Mucosa of stomach (tissue), 1 donor: Measurements from ENCODE around the gene SPDYE6.

ENCODE experiments used
- H3K27me3 ChIP-seq: one replicate; pipeline ENCODE4 v1.7.0; 2013; ENCODE audit warnings: mild to moderate bottlenecking, low read length; ENCODE audit not compliant: control insufficient read depth, insufficient read depth
- H3K36me3 ChIP-seq: one replicate; pipeline ENCODE4 v1.7.0; 2013; ENCODE audit warnings: low read length; ENCODE audit not compliant: control insufficient read depth, insufficient read depth
- H3K4me1 ChIP-seq: one replicate; pipeline ENCODE4 v1.7.0; 2013; ENCODE audit warnings: mild to moderate bottlenecking, low read length; ENCODE audit not compliant: control insufficient read depth, insufficient read depth
- H3K4me3 ChIP-seq: one replicate; pipeline ENCODE4 v1.7.0; 2013; ENCODE audit warnings: low read length
- H3K9ac ChIP-seq: one replicate; pipeline ENCODE4 v1.7.0; 2013; ENCODE audit warnings: mild to moderate bottlenecking, low read length, moderate library complexity
- H3K9me3 ChIP-seq: one replicate; pipeline ENCODE4 v1.7.0; 2013; ENCODE audit warnings: mild to moderate bottlenecking, low read length, moderate library complexity; ENCODE audit not compliant: control insufficient read depth
- donor health status: Pancreatic carcinoma.

The SPDYE6 gene

DNA sequence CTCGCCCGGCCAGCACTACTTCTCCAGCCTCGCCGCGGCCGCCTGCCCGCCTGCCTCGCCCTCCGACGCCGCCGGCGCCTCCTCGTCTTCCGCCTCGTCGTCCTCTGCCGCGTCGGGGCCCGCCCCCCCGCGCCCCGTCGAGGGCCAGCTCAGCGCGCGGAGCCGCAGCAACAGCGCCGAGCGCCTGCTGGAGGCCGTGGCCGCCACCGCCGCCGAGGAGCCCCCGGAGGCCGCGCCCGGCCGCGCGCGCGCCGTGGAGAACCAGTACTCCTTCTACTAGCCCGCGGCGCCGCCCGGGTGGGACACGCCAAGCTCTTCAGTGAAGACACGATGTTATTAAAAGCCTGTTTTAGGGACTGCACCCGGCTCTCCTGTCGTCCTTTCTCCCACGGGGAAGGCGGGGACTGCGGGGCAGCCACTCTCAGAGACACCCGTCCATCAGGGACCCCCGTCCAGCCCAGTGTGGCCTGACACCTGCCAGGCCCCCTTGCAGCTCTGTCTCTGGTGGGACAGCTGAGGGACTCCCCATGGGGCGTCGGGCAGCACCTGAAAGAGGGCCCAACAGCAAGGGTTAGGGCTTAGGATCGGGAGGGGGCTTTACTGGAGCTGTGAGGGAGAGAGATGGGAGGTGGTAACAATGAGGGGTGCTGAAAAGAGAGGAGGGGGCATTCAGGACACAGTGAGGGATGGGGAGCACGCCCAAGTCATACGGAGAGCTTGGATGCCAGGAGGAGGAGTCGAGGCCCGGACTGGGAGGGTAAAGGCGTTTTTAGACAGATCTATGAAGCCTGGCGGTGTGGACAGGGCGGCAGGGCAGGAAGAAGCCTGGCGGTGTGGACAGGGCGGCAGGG is 34.7 kb downstream of the SPDYE6 start:
- Histone ChIP-seq H3K4me1 (no peaks in the 10 kb centered on the region), H3K9me3 (no peaks in the 10 kb centered on the region), H3K4me3 (no peak overlapping the region), H3K9ac (no peak overlapping the region), H3K27me3 (peaks cover 7% of the 10 kb centered on the region), H3K36me3 (no peaks in the 10 kb centered on the region)

DNA sequence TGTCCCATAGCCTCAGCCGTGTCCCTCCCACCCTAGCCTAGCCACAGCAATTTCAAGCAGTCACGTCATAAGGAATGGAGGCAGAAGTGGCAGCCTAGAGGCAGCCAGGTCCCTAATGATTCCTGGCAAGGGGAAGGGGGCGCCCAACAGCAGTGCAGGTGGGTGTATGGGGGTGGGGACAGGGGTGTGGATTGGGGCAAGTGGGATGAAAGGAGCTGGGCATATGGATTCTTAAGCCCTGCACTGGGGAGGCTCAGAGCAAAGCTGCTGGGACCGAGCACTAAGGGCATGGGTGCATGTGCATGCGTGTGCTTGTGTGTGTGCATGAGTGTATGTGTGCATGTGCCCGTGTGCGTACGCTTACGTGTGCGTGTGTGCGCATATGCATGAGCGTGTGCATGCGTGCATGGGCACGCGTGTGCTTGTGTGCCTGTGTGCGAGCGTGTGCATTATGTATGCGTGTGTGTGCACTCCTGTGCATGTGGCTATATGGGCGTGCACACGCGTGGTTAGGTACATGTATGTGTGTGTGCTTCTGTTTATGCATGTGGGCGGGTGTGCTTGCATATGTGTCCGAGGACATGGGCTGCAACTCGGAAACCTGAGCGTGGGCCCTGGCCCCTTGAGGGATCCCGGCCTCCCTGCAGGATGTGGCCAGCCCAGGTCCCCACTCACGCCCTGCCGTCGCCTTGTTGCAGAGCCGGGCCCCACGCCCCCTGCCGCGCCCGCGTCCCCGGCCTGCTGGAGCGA is 35.5 kb downstream of the SPDYE6 start:
- H3K9ac ChIP-seq = no peak overlapping the region
- H3K4me1 ChIP-seq = no peaks in the 10 kb centered on the region
- no peak overlapping the region for H3K4me3 ChIP-seq
- no peaks in the 10 kb centered on the region for H3K9me3 ChIP-seq
- H3K36me3 ChIP-seq = no peaks in the 10 kb centered on the region
- H3K27me3 ChIP-seq = peaks cover 5% of the 10 kb centered on the region

DNA sequence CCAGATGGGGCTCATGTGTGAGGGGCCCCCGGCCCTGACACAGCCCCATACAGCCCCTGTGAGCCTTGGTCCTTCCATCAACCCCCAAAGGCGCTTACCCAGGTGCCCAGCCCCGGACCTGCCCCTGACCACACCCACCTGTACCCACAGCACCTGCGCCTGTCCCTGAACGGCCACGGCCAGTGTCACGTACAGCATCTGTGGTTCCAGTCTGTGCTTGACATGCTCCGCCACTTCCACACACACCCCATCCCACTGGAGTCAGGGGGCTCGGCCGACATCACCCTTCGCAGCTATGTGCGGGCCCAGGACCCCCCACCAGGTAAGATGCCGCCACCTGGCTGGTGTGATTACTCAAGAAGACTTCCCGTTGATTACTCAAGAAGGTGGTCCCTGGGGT is 36.1 kb downstream of the SPDYE6 start:
- Histone ChIP-seq H3K4me3 (no peak overlapping the region), H3K36me3 (no peaks in the 10 kb centered on the region), H3K9me3 (no peaks in the 10 kb centered on the region), H3K27me3 (peaks cover 5% of the 10 kb centered on the region), H3K4me1 (no peaks in the 10 kb centered on the region), H3K9ac (no peak overlapping the region)

DNA sequence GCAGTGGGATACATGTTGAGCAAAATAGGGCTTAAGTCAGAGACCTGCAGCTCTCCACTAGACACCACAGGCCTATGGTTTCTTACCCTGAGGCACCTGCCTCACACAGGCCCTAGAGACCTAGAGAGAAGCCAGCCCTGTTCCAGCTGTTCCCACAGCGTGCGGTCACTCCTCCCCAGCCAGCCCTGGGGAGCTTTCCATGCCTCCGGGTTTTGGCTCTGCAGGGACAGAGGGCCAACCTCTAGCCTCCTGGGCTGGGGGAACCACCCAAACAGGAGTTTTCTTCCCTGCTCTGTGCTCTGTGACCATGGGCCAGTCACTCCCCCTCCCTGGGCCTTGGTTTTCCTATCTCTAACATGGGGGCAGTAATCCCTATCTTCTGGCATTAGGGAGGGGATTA is 36.6 kb downstream of the SPDYE6 start:
- Histone ChIP-seq H3K36me3 (no peaks in the 10 kb centered on the region), H3K9me3 (no peaks in the 10 kb centered on the region), H3K4me1 (no peaks in the 10 kb centered on the region), H3K4me3 (no peak overlapping the region), H3K27me3 (peaks cover 5% of the 10 kb centered on the region), H3K9ac (no peak overlapping the region)

DNA sequence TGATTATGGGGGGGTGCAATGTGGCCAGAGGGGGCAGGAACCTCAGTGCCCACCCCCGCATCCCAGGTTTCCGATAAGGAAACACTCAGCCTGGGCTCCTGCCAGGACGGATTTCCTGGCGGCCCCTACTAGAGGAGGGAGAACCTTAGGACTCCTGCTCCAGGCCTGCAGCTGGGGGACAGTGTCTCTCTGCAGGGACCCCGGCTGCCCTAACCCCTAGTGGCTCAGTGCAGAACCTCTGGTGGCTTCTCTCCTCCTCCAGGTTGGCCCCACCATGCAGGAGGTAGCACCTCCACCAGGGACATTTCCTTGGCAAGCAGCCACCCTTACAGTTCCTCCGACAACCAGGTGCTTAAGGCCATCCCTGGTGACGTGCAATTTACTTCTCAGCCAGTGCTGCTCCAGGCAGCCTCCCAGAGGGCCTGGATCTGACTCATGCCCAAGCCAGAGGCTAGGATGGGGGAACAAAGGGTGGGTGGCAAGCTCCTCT is 37.7 kb downstream of the SPDYE6 start:
- Histone ChIP-seq H3K36me3 (no peaks in the 10 kb centered on the region), H3K4me3 (no peak overlapping the region), H3K4me1 (no peaks in the 10 kb centered on the region), H3K27me3 (peaks cover 5% of the 10 kb centered on the region), H3K9ac (no peak overlapping the region), H3K9me3 (no peaks in the 10 kb centered on the region)

DNA sequence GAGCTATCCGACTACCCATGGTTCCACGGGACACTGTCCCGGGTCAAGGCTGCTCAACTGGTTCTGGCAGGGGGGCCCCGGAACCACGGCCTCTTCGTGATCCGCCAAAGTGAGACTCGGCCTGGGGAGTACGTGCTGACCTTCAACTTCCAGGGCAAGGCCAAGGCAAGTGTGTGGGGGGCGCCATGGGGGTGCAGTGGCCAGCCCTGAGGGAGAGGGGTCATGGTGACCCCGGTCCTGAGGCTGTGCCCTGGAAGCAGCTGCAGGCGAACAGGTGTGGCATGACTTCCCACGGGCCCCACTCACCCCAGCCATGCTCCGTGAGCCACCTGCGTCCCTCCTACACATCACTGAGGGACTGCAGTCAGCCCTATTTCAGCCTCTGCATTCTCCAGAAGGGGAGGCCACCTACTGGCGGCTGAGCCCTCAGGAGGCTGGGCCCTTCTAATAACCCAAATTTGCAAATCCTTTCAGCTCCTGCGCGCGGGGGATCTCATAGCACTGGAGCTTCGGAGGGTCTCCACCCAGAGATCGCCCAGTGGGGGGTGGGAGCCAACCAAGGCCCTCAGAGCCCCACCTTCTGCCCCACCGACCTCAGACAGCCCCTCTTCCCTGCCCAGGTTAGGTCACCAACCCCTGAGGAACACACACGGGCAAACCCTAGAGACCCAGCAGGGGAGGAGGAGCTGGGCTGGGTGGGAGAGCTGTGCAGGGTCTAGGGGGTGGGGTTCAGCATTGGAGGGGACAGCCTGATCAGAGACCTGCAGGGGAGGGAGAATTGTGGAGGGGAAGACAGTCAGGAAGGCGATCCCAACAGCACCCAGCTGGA is 38.8 kb downstream of the SPDYE6 start:
- H3K27me3 ChIP-seq = peaks cover 5% of the 10 kb centered on the region
- H3K9ac ChIP-seq = no peak overlapping the region
- H3K4me1 ChIP-seq = no peaks in the 10 kb centered on the region
- H3K4me3 ChIP-seq = no peak overlapping the region
- no peaks in the 10 kb centered on the region for H3K9me3 ChIP-seq
- H3K36me3 ChIP-seq = no peaks in the 10 kb centered on the region

DNA sequence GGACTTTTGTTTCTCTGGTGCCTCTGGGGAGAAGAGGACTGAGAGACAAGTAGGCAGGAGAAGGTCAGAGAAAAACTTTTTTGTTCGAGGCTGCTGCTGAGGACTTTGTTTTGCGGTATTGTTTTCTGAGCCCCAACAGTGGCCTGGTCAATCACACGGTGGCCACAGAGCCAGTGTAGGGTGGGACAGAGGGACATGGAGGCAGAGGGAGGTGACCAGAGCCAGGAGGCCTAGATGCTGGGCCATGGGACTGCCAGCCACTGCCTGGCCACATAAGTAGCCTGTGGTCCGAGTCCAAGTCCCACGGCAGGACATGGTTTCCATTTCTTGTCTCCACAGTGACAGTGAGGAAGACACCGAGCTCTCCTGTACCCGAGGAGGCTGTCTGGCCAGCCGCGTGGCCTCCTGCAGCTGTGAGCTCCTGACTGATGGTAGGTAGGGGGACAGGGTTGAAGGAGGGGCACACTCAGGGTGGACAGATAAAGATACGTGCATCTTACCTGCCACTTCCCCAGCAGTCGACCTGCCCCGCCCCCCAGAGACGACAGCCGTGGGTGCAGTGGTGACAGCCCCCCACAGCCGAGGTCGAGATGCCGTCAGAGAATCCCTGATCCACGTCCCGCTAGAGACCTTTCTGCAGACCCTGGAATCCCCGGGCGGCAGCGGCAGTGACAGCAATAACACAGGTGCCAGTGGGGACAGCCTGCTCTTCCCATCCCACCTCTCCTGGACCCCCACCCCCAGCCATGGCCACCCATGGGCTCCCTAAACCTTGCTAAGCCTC is 42.1 kb downstream of the SPDYE6 start:
- Histone ChIP-seq H3K9me3 (no peaks in the 10 kb centered on the region), H3K9ac (no peak overlapping the region), H3K27me3 (no peaks in the 10 kb centered on the region), H3K4me3 (no peak overlapping the region), H3K4me1 (no peaks in the 10 kb centered on the region), H3K36me3 (no peaks in the 10 kb centered on the region)

DNA sequence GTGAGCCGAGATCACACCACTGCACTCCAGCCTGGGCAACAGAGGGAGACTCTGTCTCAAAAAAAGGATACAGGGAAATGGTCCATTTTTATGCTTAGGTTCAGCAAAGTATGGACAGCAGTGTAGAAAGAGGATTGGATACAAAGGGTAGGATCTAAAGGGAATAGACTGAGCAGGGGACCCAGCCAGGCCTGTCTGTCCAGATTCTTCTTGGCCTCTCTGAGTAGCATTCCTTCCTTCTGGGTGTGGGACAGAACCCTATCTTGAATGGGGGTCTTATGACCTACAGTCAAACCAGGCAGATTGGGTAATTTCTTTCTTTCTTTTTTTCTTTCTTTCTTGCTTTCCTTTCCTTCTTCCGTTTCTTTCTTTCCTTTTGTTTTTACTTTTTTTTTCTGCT is 43.9 kb downstream of the SPDYE6 start:
- Histone ChIP-seq H3K4me1 (peaks cover 2% of the 10 kb centered on the region), H3K27me3 (no peaks in the 10 kb centered on the region)

DNA sequence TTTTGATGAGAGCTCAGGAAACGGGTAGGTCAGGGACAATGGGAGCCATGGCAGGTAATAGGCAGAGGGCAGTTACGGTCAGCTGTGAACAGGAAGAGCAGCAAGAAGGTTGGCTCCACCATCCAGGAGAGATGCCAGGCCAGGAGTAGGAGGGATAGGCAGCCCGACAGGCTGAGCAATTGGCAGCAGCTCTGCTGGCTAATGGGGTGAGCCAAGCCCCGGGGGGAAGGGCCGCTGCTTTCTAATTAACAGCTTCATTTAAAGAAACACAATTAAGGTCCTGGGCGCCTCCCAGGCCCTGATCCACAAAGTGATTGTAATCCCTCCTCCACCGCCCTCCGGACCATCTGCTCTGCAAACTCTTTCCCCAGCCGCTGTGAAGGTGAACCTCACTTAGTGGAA is 45.8 kb downstream of the SPDYE6 start:
- H3K9me3 ChIP-seq = no peaks in the 10 kb centered on the region
- no peak overlapping the region for H3K9ac ChIP-seq
- no peaks in the 10 kb centered on the region for H3K27me3 ChIP-seq
- no peak overlapping the region for H3K4me3 ChIP-seq
- no peaks in the 10 kb centered on the region for H3K36me3 ChIP-seq
- H3K4me1 ChIP-seq = peaks cover 12% of the 10 kb centered on the region

More for the DNA sequence above, 43.9 kb downstream of the SPDYE6 start:
- Histone ChIP-seq H3K36me3 (no peaks in the 10 kb centered on the region), H3K9ac (no peak overlapping the region), H3K4me3 (no peak overlapping the region), H3K9me3 (no peaks in the 10 kb centered on the region)

DNA sequence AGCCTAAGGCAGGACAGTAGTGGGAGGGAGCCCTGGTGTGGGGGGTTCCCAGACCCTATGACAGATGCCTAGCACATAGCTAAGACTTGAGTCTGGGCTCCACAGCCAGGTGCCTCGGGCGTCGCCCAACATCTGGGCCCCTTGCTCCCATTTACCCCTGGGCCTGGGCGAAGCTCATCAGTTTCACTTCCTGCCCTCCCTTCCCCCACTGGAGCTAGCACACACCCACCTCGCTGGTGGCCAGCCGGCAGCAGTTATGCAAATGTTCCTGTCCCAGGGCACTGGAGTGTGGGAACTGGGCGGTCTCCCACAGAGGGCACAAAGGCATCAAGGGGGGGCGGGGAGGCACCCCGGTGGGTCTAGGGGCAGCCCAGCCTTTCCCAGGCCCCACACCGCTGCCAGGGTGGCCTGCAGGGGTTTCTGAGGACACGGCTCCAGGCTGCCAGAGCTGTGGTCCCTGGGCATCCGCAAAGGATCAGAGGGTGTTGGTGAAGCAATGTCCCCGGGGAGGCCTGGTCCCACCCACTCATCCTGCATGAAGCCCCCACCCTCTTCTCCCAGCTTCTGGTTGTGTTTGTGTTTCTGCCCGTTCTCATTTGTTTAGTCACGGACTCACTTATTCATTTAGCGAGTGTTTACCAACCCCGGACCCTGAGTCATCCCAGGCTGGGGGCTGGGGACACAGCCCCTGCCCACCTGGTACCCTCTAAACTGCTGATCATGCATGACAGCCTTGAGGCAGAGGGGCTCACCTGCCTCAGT is 49.1 kb downstream of the SPDYE6 start:
- Histone ChIP-seq H3K36me3 (no peaks in the 10 kb centered on the region), H3K4me3 (peak overlapping the region; percentile 50), H3K27me3 (no peaks in the 10 kb centered on the region), H3K9me3 (no peaks in the 10 kb centered on the region), H3K4me1 (peaks cover 12% of the 10 kb centered on the region), H3K9ac (peak overlapping the region; percentile 56)
